Heart right ventricle (tissue), 16 donors: ENCODE measurements around the gene TKT. TPM values are rescaled to one million over a fixed set of nuclear protein-coding genes. Genes with fewer than 3 reads are reported as not detected.
"Not testable (repeated sequence)": the region's sequence is repeated elsewhere in the genome, so short reads cannot be mapped to it uniquely, and the experiment has no call there.

Source experiments
- ATAC-seq, 8 donors: fragments of 200-7000 bp; cut with Tn5 transposase; one replicate each; pipeline ENCODE4 v1.9.1; 2020; ENCODE audit warnings: mild to moderate bottlenecking in 8 of 8, moderate library complexity in 8 of 8, moderate number of reproducible peaks in 1 of 8
- DNase-seq, 2 donors: peaks; one replicate each; pipeline ENCODE4 v3.0.0-alpha.2; 2020
- H3K27ac ChIP-seq, 10 donors: fragments of 200-600 bp; sonication (generic) in 2 of 10; one replicate each; pipeline versions ENCODE4 v1.5.0 to v1.8.0; 2020 to 2022; ENCODE audit warnings: mild to moderate bottlenecking in 3 of 10
- H3K27me3 ChIP-seq, 7 donors: fragments of 200-600 bp; one replicate each; pipeline ENCODE4 v1.8.0; 2021 to 2022; ENCODE audit warnings: mild to moderate bottlenecking in 2 of 7
- H3K36me3 ChIP-seq, 9 donors: fragments of 200-600 bp; sonication (generic) in 1 of 9; one replicate each; pipeline versions ENCODE4 v1.5.0 to v1.8.0; 2020 to 2022; ENCODE audit warnings: mild to moderate bottlenecking in 2 of 9
- H3K4me1 ChIP-seq, 9 donors: fragments of 200-600 bp; sonication (generic) in 1 of 9; one replicate each; pipeline versions ENCODE4 v1.5.0 to v1.8.0; 2020 to 2022; ENCODE audit warnings: mild to moderate bottlenecking in 4 of 9
- H3K4me3 ChIP-seq, 10 donors: fragments of 200-600 bp; sonication (generic) in 2 of 10; one replicate each; pipeline versions ENCODE4 v1.5.0 to v1.8.0; 2020 to 2022; ENCODE audit warnings: mild to moderate bottlenecking in 7 of 10, moderate library complexity in 2 of 10
- H3K9me3 ChIP-seq, 11 donors: fragments of 200-600 bp in 10 of 11; sonication (generic) in 2 of 11; one replicate each; pipeline versions ENCODE4 v1.5.0 to v1.8.0; 2013 to 2022; ENCODE audit warnings: mild to moderate bottlenecking in 2 of 11, control low read depth in 1 of 11, moderate library complexity in 1 of 11
- WGBS, 2 donors: extraction: QIAGEN DNeasy Blood & Tissue Kit; methylation state at CpG; one replicate each; pipeline ENCODE4 v1.1.7; 2013; ENCODE audit warnings: inconsistent platforms in 1 of 2; 5-methylcytosine and 5-hydroxymethylcytosine counted together
- intact Hi-C, 10 donors: fragments of 100-400 bp; cut with DNase I; formaldehyde crosslinking; loops; one replicate each; pipeline versions ENCODE4 v1.11.1 to v1.14.2; 2022
- polyA plus RNA-seq, 2 donors: library from polyadenylated mRNA; stranded (reverse); fragments of 200-250 nt; gene quantifications; one replicate each; pipeline ENCODE4 v1.2.3, GENCODE V29; 2013
- total RNA-seq, 10 donors: library from RNA; stranded (reverse); fragmentation: NEBNext Ultra II Directional in 3 of 10; extraction: Animal tissue kit (Norgen Biotek cat#: 25700) in 3 of 10; gene quantifications; one replicate each; pipeline versions ENCODE4 v1.2.1 to v1.2.4, GENCODE V29; 2021 to 2023
- TF ChIP-seq, protein P1 (sequence below), 9 donors: fragments of 200-600 bp; sonication (generic) in 2 of 9; IDR thresholded peaks; one replicate each; pipeline versions ENCODE4 v1.5.0 to v1.8.0; 2021 to 2022; ENCODE audit warnings: antibody characterized with exemption in 9 of 9, mild to moderate bottlenecking in 5 of 9, moderate library complexity in 1 of 9
- donor health status: Arrhythmogenic right ventricular cardiomyopathy.
- donor health status: ischemic (EF 13 %, LVEDD 7.1; RV severe dilation, severe dysfunction).
- donor health status: healthy with polysubstance abuse.
- donor health status: DM: no; HTN: yes; CAD: no.
- donor health status: DM: no; HTN: no; CAD: no.
- donor health status: ischemic (EF 25% LVEDD 6.9; RV normal size, moderate dysfunction).
- donor health status: ischemic (EF 25% LVEDD 5.7; RV mildly dilated, moderate dysfunction).
- donor health status: healthy.
- donor health status: DM: yes; HTN: yes; CAD: no.
- donor health status: Ischemic cardiomyopathy.
- donor health status: ischemic (EF 35%, LVEDD 5.7; RV mildly dilated, moderate dysfunction).
- donor health status: nonischemic (EF 11% LVEDD 7.7; RV severe dilation, severe dysfunction).
- donor health status: DM: yes; HTN: yes; CAD: no.
- donor health status: PGD.
- donor health status: ischemic (EF 29% LVEDD 5.4; RV normal size, mild dysfunction).
- donor health status: nonischemic (EF 23%, LVEDD 6.1; RV moderate dilation, normal function).

The TKT gene
- total and polyA plus RNA-seq, 12 donors = 16.5 to 91.4 (median 31.2) TPM

DNA sequence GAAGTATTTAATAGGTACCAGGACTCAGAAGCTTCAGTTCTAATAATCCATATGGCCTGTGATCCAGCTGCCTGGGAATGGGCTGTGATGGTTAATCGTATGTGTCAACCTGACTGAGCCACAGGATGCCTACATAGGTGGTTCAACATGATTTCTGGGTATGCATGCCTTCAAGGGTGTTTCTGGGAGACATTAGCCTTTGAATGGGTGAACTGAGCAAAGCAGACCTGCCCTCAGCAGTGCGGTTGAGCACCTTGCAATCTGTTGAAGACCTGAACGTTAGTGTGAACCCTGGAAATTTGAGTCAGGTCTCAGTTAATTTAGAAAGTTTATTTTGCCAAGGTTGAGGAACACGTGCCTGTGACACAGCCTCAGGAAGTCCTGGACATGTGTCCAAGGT is 22.8 kb upstream of the TKT start:
- no peak overlapping the region for H3K27ac ChIP-seq
- no peak overlapping the region for H3K4me3 ChIP-seq
- H3K36me3 ChIP-seq = peaks cover 0 to 17% (median 3%) of the 10 kb centered on the region in 9 donors
- no peaks in the 10 kb centered on the region for H3K9me3 ChIP-seq
- no peak for DNase-seq
- no peaks in the 10 kb centered on the region for H3K27me3 ChIP-seq
- ATAC-seq = no peak
- TF ChIP-seq, protein P1, sequence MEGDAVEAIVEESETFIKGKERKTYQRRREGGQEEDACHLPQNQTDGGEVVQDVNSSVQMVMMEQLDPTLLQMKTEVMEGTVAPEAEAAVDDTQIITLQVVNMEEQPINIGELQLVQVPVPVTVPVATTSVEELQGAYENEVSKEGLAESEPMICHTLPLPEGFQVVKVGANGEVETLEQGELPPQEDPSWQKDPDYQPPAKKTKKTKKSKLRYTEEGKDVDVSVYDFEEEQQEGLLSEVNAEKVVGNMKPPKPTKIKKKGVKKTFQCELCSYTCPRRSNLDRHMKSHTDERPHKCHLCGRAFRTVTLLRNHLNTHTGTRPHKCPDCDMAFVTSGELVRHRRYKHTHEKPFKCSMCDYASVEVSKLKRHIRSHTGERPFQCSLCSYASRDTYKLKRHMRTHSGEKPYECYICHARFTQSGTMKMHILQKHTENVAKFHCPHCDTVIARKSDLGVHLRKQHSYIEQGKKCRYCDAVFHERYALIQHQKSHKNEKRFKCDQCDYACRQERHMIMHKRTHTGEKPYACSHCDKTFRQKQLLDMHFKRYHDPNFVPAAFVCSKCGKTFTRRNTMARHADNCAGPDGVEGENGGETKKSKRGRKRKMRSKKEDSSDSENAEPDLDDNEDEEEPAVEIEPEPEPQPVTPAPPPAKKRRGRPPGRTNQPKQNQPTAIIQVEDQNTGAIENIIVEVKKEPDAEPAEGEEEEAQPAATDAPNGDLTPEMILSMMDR (IDR thresholded peaks at IDR 0.05) = no peak
- WGBS, 2 donors = 78% methylated on average over 4 of the region's 4 CpGs
- intact Hi-C loops = no loop called here
- no peaks in the 10 kb centered on the region for H3K4me1 ChIP-seq

DNA sequence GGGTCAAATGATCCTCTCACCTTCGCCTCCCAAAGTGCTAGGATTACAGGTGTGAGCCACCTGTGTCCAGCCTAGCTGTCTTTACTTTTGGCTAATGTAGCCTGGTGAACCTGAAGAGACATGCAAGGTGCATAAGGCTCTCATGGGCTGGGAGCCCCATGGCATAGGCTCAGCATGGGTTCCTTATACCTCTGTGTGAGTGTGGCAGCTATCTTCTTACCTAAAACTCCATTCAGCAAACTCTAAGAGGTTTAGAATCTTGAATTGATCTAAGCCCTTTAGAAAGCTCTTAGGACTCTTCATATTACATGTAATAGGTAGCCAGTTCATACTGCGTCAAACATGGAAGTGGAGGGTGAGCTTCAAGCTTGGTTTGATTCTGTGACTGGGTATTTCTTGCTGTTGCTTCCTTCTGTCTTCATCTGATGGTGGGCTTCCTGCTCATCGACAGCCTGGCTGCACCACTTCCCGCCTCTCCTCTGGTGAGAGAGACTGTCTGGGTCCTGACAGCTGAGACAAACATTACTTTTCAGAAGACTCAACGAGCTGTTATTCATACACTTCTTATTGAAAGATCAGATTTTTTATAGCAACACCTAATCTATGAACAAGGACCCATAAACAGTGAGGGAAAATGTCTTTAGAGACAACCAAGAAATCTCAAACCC is 19.2 kb upstream of the TKT start:
- DNase-seq (no peak), ATAC-seq (no peak)
- TF ChIP-seq, protein P1 (IDR thresholded peaks at IDR 0.05) = no peak
- Histone ChIP-seq H3K27ac (no peak overlapping the region), H3K36me3 (no peaks in the 10 kb centered on the region), H3K4me1 (peaks cover 0 to 9% (median 7%) of the 10 kb centered on the region in 9 donors), H3K27me3 (no peaks in the 10 kb centered on the region), H3K9me3 (no peaks in the 10 kb centered on the region), H3K4me3 (no peak overlapping the region)
- intact Hi-C loops = no loop called here
- 61% methylated on average over 5 of the region's 5 CpGs for WGBS, 2 donors

DNA sequence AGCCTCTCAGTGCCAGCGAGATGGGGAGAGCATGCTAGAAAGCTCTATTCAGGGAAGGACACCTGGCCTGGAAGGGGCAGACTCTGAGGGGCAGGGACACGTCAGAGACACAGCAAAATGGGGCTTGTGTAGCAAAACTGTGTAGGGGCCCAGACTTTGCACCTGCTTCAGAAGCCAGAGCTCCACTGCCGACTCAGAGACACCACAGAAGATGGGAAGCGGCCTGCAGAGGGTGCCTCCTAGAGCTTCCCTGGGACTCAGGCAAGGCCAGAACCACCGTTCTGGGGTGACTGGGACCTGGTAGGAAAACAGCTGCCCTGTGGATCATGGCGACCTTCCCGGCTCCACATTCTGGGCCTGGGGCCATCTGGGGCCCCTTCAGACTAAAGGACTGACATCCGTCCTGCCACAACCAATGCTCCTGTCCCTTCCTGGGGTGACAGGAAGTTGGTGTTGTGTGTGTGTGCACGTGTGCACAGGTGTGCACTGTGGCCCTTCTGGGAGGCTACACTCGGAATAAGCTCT is 17.4 kb upstream of the TKT start:
- 78% methylated on average over 10 of the region's 10 CpGs for WGBS, 2 donors
- TF ChIP-seq, protein P1 (IDR thresholded peaks at IDR 0.05) = no peak
- Histone ChIP-seq H3K4me1 (peaks cover 0 to 24% (median 16%) of the 10 kb centered on the region in 9 donors), H3K36me3 (no peaks in the 10 kb centered on the region), H3K9me3 (no peaks in the 10 kb centered on the region), H3K27ac (no peak overlapping the region), H3K27me3 (no peaks in the 10 kb centered on the region), H3K4me3 (no peak overlapping the region)
- intact Hi-C loops = no loop called here
- no peak for ATAC-seq
- DNase-seq = no peak

DNA sequence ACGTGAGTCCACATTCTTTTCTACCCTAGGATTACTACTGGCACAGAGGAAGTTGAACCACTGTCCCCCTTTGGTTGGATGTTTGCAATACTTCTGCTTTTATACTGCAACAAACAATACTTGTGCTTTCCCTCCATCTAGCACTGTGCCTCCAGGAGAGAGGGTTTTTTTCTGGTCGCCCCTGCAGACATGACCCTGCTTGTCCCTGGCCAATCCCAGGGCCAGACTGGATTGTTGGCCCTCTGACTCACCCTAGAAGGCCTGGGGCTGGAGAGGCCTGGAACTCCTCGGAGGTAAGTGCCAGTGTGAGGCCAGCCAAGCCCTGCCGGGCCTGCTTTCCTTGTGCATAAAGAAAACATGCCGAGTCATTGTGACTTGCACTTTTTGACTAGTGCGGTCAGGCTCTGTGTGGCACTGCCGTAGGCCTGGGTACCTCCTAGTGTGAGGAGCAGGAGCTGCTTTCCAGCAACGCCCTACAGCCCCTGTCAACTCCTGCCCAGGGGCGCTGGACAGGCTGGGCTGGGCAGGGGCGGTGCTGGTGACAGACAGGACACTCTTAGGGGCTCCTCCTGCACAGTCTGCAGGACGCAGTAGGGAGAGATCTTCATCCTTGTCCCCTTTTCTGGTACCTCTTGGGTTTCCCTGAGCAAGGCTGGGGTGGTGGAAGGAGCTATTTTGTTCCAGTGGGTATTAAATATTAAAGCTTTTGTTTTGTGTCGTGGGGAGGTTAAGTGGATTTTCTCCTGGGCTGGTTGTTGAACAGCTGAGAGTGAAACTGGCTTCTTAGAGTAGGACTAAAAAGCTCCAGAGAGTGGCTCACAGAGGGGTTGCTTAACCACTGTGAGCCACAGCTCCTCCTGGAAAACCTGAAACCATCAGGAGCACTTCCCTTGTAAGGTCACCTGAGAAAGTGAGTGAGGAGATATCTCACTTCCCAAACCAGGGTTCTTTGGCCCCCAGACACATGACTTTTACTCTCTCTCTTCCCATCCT is 14.4 kb upstream of the TKT start:
- TF ChIP-seq, protein P1 (IDR thresholded peaks at IDR 0.05) = peak in 3 of 9 donors; percentile 6 to 16 (median 14)
- Histone ChIP-seq H3K27me3 (no peaks in the 10 kb centered on the region), H3K4me3 (peak overlapping the region in 1 of 10 donors; percentile 34), H3K36me3 (no peaks in the 10 kb centered on the region), H3K4me1 (peaks cover 0 to 24% (median 16%) of the 10 kb centered on the region in 9 donors), H3K27ac (peak overlapping the region; percentile 73 to 92 (median 84)), H3K9me3 (no peaks in the 10 kb centered on the region)
- peak; percentile 87 to 97 (median 96) for ATAC-seq
- DNase-seq = peak; percentile 78 to 84
- intact Hi-C loops = no loop called here
- 22 to 33% methylated on average over 12 of the region's 12 CpGs for WGBS, 2 donors

DNA sequence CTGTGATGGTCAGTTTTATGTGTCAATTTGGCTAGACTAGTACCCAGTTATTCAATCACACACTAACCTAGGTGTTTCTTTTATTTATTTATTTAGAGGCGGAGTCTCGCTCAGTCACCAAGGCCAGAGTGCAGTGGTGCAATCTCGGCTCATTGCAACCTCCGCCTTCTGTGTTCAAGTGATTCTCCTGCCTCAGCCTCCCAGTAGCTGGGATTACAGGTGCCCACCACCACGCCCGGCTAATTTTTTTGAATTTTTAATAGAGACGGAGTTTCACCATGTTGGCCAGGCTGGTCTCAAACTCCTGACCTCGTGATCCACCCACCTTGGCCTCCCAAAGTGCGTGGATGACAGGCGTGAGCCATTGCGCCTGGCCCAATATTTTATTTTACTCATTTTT is 13.4 kb upstream of the TKT start:
- H3K4me3 ChIP-seq, H3K9me3 ChIP-seq, H3K36me3 ChIP-seq, DNase-seq, H3K27me3 ChIP-seq, ATAC-seq, intact Hi-C loops: not testable (repeated sequence)
- Histone ChIP-seq H3K27ac (peak overlapping the region in 9 of 10 donors; percentile 76 to 92 (median 85)), H3K4me1 (peaks cover 0 to 29% (median 19%) of the 10 kb centered on the region in 9 donors)
- WGBS, 2 donors = 94 to 96% methylated on average over 11 of the region's 11 CpGs
